ACC112 (cell line): ENCODE results near the gene JMJD7.

Experiments
- H2AFZ ChIP-seq: fragments of 200-600 bp; sonication (generic); one replicate; pipeline ENCODE4 v1.6.0; 2017; ENCODE audit warnings: antibody characterized with exemption, low read length; ENCODE audit not compliant: unreplicated experiment
- H3K27ac ChIP-seq: fragments of 200-600 bp; sonication (generic); 2 replicates; pipeline ENCODE4 v1.5.1; 2014; ENCODE audit warnings: low read depth, mild to moderate bottlenecking, antibody characterized with exemption, low read length, moderate library complexity
- H3K27me3 ChIP-seq: fragments of 200-600 bp; sonication (generic); 2 replicates; pipeline ENCODE4 v1.6.1; 2014; ENCODE audit warnings: mild to moderate bottlenecking, antibody characterized with exemption, low read length, moderate library complexity, mixed read lengths; ENCODE audit not compliant: insufficient read depth
- H3K36me3 ChIP-seq: fragments of 200-600 bp; sonication (generic); 2 replicates; pipeline ENCODE4 v1.6.1; 2016; ENCODE audit warnings: mild to moderate bottlenecking, antibody characterized with exemption, low read length, moderate library complexity, mixed read lengths; ENCODE audit not compliant: insufficient read depth
- H3K4me1 ChIP-seq: fragments of 200-600 bp; sonication (generic); one replicate; pipeline ENCODE4 v1.6.1; 2016; ENCODE audit warnings: low read length, mixed read lengths; ENCODE audit not compliant: insufficient read depth, unreplicated experiment, control insufficient read depth
- H3K4me3 ChIP-seq: fragments of 200-600 bp; sonication (generic); 2 replicates; pipeline ENCODE4 v1.5.1; 2014; ENCODE audit warnings: mild to moderate bottlenecking, low read depth, low read length
- H3K79me2 ChIP-seq: fragments of 200-600 bp; sonication (generic); one replicate; pipeline ENCODE4 v1.6.0; 2016; ENCODE audit warnings: low read length; ENCODE audit not compliant: control insufficient read depth, unreplicated experiment, insufficient read depth

JMJD7 gene

DNA sequence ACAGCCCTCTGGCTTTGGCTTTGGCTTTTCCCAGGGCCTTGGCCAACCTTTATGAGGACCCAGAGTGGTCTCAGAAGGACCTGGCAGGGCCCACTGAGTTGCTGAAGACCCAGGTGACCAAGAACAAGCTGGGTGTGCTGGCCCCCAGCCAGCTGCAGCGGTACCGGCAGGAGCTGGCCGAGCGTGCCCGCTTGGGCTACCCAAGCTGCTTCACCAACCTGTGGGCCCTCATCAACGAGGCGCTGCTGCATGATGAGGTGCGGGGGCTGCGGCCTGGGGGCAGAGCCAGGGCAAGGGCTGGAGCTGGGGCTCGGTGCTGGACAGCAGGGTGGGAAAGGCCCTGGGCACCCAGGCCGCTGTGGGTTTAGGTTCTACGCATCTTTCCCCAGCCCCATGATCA lies 16.9 kb downstream of the JMJD7 start:
- no peak overlapping the region for H3K4me3 ChIP-seq
- no peaks in the 10 kb centered on the region for H3K36me3 ChIP-seq
- H3K27ac ChIP-seq: no peak overlapping the region
- no peaks in the 10 kb centered on the region for H3K4me1 ChIP-seq
- H2AFZ ChIP-seq: no peak overlapping the region
- no peaks in the 10 kb centered on the region for H3K79me2 ChIP-seq
- H3K27me3 ChIP-seq: no peaks in the 10 kb centered on the region

DNA sequence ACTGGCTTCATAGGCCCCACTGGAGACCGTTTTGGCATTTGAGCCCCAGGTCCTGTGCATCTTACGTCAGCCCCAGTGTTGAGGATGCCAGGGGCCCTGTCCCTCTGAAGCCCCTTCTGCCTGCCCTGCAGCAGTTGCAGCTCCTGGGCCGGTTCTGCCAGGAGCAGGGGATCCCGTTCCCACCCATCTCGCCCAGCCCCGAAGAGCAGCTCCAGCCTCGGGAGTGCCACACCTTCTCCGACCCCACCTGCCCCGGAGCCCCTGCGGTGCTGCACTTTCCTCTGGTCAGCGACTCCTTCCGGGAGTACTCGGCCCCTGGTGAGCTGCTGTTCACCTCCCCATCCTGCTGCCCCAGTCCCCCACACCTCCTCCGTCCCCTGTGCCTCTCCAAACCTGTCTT lies 19.3 kb downstream of the JMJD7 start:
- H3K27ac ChIP-seq: no peak overlapping the region
- H3K36me3 ChIP-seq: no peaks in the 10 kb centered on the region
- no peak overlapping the region for H2AFZ ChIP-seq
- no peak overlapping the region for H3K4me3 ChIP-seq
- no peaks in the 10 kb centered on the region for H3K27me3 ChIP-seq
- no peaks in the 10 kb centered on the region for H3K79me2 ChIP-seq
- H3K4me1 ChIP-seq: no peaks in the 10 kb centered on the region

DNA sequence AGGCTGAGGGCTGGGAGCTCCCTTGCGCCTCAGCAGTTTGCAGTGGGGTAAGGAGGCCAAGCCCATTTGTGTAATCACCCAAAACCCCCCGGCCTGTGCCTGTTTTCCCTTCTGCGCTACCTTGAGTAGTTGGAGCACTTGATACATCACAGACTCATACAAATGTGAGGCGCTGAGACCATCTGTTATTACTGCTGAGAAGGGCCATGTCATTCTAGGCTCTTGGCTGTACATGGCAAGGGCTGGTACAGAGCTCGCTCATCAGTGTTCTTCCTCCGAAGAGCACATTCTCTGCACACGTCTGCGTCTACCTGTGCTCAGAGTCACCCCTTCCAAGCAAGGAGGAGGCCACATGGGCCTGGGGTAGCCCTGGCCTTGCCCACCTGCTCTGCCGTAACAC lies 20.1 kb downstream of the JMJD7 start:
- Histone ChIP-seq H3K79me2 (no peaks in the 10 kb centered on the region), H3K4me3 (no peak overlapping the region), H3K27me3 (no peaks in the 10 kb centered on the region), H3K27ac (no peak overlapping the region), H2AFZ (no peak overlapping the region), H3K4me1 (no peaks in the 10 kb centered on the region), H3K36me3 (no peaks in the 10 kb centered on the region)

DNA sequence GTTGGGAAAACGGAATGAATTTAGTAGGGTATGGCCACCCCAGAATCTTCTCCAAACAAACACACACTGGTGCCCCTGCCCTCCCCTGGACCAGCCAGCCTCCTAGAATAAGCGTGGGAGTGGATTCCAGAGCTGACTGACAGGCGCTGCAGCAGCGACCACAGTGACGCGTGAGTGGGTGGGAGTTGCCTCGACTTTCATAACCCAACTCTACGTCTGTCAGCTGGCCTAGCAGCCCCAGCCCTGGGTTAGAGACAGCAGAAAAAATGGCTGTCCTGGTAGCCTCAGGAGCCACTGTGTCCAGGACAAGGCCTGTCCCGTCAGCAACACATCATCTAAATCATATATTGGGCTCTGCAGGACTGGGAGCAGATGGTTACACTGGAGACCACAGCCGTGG lies 20.7 kb downstream of the JMJD7 start:
- no peak overlapping the region for H3K27ac ChIP-seq
- H3K36me3 ChIP-seq: no peaks in the 10 kb centered on the region
- no peak overlapping the region for H2AFZ ChIP-seq
- H3K4me1 ChIP-seq: no peaks in the 10 kb centered on the region
- no peaks in the 10 kb centered on the region for H3K79me2 ChIP-seq
- H3K27me3 ChIP-seq: no peaks in the 10 kb centered on the region
- no peak overlapping the region for H3K4me3 ChIP-seq

DNA sequence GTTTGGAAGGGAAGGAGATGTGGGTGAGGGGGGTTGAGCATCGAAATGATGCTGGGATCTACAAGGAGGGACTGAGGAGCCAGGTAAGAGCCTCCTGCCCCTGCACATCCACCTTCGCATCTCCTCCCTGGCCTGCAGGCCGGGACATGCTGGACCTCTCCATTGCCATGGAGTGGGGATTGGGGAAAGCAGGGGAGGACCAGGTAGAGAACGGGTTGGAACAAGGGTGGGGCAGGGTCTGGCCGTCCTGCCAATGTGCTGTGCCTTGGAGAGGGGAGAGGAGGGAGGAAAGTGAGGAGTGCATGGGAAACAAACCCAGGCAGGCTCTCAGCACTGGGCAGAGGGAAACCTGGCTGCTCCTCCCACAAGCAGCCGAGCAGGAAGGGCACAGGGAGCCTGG lies 21.3 kb downstream of the JMJD7 start:
- Histone ChIP-seq H2AFZ (no peak overlapping the region), H3K36me3 (no peaks in the 10 kb centered on the region), H3K27me3 (no peaks in the 10 kb centered on the region), H3K79me2 (no peaks in the 10 kb centered on the region), H3K4me3 (no peak overlapping the region), H3K27ac (no peak overlapping the region), H3K4me1 (no peaks in the 10 kb centered on the region)

DNA sequence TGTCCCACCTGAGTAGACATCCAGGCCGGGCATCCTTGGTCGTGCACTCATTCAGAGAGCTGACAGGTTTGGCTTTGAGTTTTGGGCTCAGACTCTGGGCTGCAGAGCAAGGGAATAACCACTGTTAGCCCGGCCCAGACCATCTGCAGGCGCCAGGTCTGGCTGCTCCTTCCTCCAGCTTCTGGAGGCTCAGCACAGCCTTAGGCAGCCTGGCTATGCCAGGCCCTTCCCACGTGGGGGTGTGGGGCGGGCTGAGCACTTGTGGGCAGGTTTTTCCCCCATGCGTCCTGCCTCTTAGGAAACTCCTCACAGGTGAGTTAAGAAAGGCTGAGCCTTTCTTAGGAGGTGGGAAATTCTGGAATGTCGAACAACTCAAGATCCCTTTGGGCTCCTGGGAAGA lies 22.0 kb downstream of the JMJD7 start:
- no peak overlapping the region for H3K4me3 ChIP-seq
- H2AFZ ChIP-seq: no peak overlapping the region
- H3K27me3 ChIP-seq: no peaks in the 10 kb centered on the region
- no peak overlapping the region for H3K27ac ChIP-seq
- no peaks in the 10 kb centered on the region for H3K79me2 ChIP-seq
- H3K4me1 ChIP-seq: no peaks in the 10 kb centered on the region
- H3K36me3 ChIP-seq: no peaks in the 10 kb centered on the region

DNA sequence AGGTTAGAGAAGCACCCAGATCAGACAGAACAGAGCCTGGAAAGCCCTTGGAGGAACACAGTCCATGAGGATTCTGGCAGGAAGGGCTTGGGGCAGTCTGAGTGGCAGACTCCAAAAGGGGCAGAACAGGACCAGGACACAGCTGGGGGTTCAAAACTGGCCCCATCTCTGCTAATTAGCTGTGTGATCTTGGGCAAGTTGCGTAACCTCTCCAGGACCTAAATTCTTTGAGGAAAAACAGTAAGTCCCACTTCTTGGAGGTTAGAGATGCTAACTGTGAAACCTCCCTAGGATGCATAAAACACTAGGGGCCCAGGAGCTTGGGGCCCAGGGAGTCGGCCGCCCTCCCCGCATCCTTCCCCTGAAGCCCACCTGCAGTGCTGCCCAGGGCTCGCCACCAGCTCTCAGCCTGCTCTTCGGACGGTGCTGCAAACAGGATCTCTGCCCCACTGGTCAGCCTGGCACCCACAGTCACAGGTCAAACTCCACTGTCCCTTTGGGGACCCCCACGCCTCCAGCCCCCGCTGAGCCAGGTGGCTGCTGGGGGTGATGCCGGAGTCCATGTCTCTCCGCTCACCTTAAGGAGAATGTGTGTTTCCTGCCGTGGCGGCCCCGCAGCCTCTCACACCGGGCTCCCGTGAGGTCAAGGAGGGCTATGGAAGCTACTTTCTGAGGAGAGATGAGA lies 22.7 kb downstream of the JMJD7 start:
- Histone ChIP-seq H3K36me3 (no peaks in the 10 kb centered on the region), H3K27ac (no peak overlapping the region)

DNA sequence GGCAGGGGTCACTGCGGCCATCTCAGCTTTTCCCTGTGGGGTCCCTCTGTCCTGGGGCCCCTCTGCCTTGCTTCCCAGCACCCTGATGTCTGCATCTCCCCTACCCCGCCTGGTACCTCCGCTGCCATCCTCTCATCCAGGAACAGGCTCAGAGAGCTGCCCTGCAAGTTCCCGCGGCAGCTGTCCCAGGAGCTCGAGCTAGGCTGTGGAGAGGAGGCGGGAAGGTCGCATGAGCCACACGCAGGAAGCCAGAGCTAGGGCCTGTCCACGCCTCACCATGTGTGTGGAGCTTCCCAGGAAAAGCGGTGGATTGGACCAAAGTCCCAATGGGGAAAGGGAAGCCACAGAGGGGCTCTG lies 23.3 kb downstream of the JMJD7 start:
- Histone ChIP-seq H3K79me2 (no peaks in the 10 kb centered on the region), H3K27me3 (no peaks in the 10 kb centered on the region), H3K36me3 (no peaks in the 10 kb centered on the region), H3K4me3 (no peak overlapping the region), H2AFZ (no peak overlapping the region), H3K4me1 (no peaks in the 10 kb centered on the region), H3K27ac (no peak overlapping the region)

More for the DNA sequence above, 22.7 kb downstream of the JMJD7 start:
- no peak overlapping the region for H2AFZ ChIP-seq
- H3K4me1 ChIP-seq: no peaks in the 10 kb centered on the region
- H3K4me3 ChIP-seq: no peak overlapping the region
- no peaks in the 10 kb centered on the region for H3K79me2 ChIP-seq
- H3K27me3 ChIP-seq: no peaks in the 10 kb centered on the region

DNA sequence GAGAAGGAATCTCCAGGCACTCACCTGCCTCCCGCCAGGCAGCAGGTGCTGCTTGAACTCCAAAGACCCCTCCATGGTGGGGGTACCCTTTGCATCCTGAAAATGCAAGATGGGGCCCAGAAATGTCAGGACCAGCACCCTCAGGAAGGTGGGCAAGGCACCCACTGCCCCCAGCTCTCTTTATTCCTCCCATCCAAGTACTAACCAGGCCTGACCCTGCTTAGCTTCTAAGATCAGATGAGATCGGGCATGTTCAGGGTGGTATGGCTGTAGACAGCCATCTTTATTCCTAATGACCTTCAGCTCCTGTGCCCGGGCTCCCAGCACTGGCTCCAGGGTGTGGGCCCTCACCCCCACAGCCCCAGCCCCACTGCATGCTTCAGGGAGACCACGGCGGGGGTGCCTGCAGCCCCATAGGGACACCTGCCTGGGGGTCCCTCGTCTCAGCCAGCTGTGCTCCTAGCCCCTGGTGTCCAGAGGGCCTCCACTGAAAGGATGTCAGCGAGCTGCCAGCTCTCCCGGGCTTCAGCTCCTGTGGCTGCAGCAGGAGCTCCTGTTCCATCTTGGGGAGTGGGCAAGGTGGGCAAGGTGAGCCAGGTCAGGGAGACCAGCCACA lies 24.0 kb downstream of the JMJD7 start:
- Histone ChIP-seq H3K36me3 (no peaks in the 10 kb centered on the region), H3K27ac (no peak overlapping the region), H3K79me2 (no peaks in the 10 kb centered on the region), H3K27me3 (no peaks in the 10 kb centered on the region), H3K4me1 (no peaks in the 10 kb centered on the region), H2AFZ (no peak overlapping the region), H3K4me3 (no peak overlapping the region)

DNA sequence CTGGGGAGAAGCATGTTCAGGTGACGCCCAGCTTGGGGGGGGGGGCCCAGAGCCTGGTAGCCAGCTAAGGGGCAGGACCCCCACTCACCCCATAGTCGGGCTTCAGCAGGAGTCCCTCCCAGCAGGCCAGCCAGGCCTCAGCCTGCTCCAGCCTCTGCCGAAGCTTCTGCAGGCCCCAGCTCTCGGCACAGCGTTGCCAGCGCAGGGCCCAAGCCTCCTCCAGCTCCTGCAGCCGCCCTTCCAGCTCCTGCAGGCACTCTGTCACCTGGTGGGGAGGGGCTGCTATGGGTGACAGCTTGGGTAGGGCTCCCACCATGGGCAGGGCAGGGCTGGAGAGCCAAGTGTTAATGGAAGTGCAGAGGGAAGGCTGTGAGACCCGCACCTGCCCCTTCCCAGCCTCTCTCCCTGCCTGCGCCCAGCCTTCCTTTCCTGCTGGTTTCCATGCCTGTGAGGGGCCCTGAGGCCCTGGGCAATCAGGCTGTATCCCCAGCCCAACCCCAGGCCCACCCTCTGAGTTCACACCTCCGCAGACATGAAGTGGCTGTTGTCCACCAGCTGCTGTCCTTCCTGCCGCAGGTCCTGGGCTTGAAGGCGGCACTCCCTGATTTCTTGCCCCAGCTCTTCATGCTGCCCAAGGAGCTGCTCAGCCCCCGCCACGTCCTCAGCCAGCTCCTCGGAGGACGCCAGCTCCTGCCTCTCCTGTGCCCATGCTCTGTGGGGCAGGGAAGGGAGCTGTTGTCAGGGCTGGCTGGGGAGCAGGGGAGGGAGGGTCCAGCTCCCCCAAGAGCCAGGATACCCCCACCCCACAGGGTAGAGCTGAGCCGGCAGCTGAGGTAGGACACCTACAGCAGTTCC lies 25.1 kb downstream of the JMJD7 start:
- no peak overlapping the region for H3K4me3 ChIP-seq
- H3K27ac ChIP-seq: no peak overlapping the region
- H3K79me2 ChIP-seq: no peaks in the 10 kb centered on the region
- H3K36me3 ChIP-seq: no peaks in the 10 kb centered on the region
- no peaks in the 10 kb centered on the region for H3K27me3 ChIP-seq
- no peaks in the 10 kb centered on the region for H3K4me1 ChIP-seq
- no peak overlapping the region for H2AFZ ChIP-seq

DNA sequence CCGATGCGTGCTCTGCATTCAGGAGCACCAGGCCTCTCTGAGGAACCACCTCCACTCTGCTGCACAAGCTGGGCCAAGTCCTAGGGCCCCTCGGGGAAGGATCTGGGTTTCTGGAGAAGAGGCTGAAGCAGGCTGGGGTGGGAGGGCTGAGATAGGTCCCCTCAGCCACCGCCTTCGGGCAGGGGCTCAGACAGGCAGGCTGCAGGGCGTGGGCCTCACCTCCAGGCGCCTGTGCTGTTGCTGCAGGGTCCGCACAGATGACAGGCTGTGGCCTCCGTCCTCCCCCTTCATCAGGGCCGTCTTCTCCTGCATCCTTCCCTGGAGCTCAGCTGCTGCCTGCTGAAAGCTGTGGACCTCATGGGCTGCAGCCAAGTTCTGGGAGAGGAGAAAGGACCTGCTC lies 25.9 kb downstream of the JMJD7 start:
- no peaks in the 10 kb centered on the region for H3K4me1 ChIP-seq
- no peaks in the 10 kb centered on the region for H3K36me3 ChIP-seq
- H3K27me3 ChIP-seq: no peaks in the 10 kb centered on the region
- no peak overlapping the region for H2AFZ ChIP-seq
- H3K4me3 ChIP-seq: no peak overlapping the region
- no peaks in the 10 kb centered on the region for H3K79me2 ChIP-seq
- no peak overlapping the region for H3K27ac ChIP-seq
